Measurements from ENCODE around the gene THADA.
"Not testable (repeated sequence)": the region's sequence is repeated elsewhere in the genome, so short reads cannot be mapped to it uniquely, and the experiment has no call there.

THADA gene

GRCh38 chr2:43198263-43198662 is 397.6 kb downstream of the THADA start:
- no peak for DNase-seq

GRCh38 chr2:43197588-43197896 is 398.3 kb downstream of the THADA start:
- no peak for DNase-seq

GRCh38 chr2:43196768-43197587 is 398.9 kb downstream of the THADA start:
- no peak for DNase-seq

GRCh38 chr2:43194121-43194869 is 401.5 kb downstream of the THADA start:
- DNase-seq = no peak

GRCh38 chr2:43193652-43194120 is 402.2 kb downstream of the THADA start:
- no peak for DNase-seq

- no peak for DNase-seq
These were observed 402.8 kb downstream of the THADA start for GRCh38 chr2:43192744-43193651.

GRCh38 chr2:43191947-43192516 is 403.8 kb downstream of the THADA start:
- DNase-seq = peak; percentile 19 to 49

GRCh38 chr2:43190311-43191052 is 405.4 kb downstream of the THADA start:
- DNase-seq = no peak

GRCh38 chr2:43189861-43190260 is 406.0 kb downstream of the THADA start:
- DNase-seq = not testable (repeated sequence)

GRCh38 chr2:43188561-43189386 is 407.1 kb downstream of the THADA start:
- no peak for DNase-seq

- no peak for DNase-seq
These were observed 409.0 kb downstream of the THADA start for GRCh38 chr2:43186679-43187374.

- DNase-seq = no peak
These were observed 409.5 kb downstream of the THADA start for GRCh38 chr2:43186321-43186678.

- no peak for DNase-seq
These were observed 410.7 kb downstream of the THADA start for GRCh38 chr2:43185146-43185545.

- DNase-seq = peak; percentile 23 to 53
These were observed 411.4 kb downstream of the THADA start for GRCh38 chr2:43184339-43184895.

- DNase-seq = no peak
These were observed 412.1 kb downstream of the THADA start for GRCh38 chr2:43183743-43184142.

- no peak for DNase-seq
These were observed 414.9 kb downstream of the THADA start for GRCh38 chr2:43180897-43181296.

Data from CD4-positive, alpha-beta T cell treated with Interleukin-4 for 1 hour (primary cell).